Keratinocyte (primary cell): ENCODE data around the gene FBLN5. TPM values are rescaled to one million over a fixed set of nuclear protein-coding genes. Genes with fewer than 3 reads are reported as not detected.

Experiments used
- DNase-seq: peaks from one replicate; pipeline ENCODE4 v3.0.0-alpha.2; 2011; ENCODE audit warnings: low read depth, missing footprints, low spot score
- FAIRE-seq: peaks from 2 replicates; lab custom pipeline; 2011; peaks lifted over from hg19 to GRCh38; lab: Jason Lieb, UNC
- H2AFZ ChIP-seq: 2 replicates; pipeline ENCODE4 v1.6.0; 2012; ENCODE audit warnings: low read length, control low read depth, inconsistent platforms; ENCODE audit not compliant: control insufficient read depth
- H3K27ac ChIP-seq: 2 replicates; pipeline ENCODE4 v1.5.1; 2011; ENCODE audit warnings: low read length; ENCODE audit not compliant: control insufficient read depth, insufficient read depth
- H3K27me3 ChIP-seq: 3 replicates; pipeline ENCODE4 v1.6.0; 2011; ENCODE audit warnings: low read length; ENCODE audit not compliant: control insufficient read depth, insufficient read depth; ENCODE audit errors: extremely low read depth
- H3K36me3 ChIP-seq, 2 experiments: 2 replicates in 1 of 2; 3 replicates in 1 of 2; pipeline ENCODE4 v1.5.1; 2011; ENCODE audit warnings: low read length in 2 of 2, mild to moderate bottlenecking in 1 of 2; ENCODE audit not compliant: control insufficient read depth in 2 of 2, insufficient read depth in 2 of 2; ENCODE audit errors: extremely low read depth in 1 of 2
- H3K4me1 ChIP-seq: 3 replicates; pipeline ENCODE4 v1.5.1; 2011; ENCODE audit warnings: low read length; ENCODE audit not compliant: control insufficient read depth, insufficient read depth; ENCODE audit errors: extremely low read depth
- H3K4me2 ChIP-seq: 3 replicates; pipeline ENCODE4 v1.6.0; 2011; ENCODE audit warnings: low read depth, low read length; ENCODE audit not compliant: control insufficient read depth, insufficient read depth; ENCODE audit errors: extremely low read depth
- H3K4me3 ChIP-seq, 3 experiments: fragments of 200-600 bp in 1 of 3; sonication (generic) in 1 of 3; 2 replicates in 2 of 3; 3 replicates in 1 of 3; pipeline ENCODE4 v1.5.1; 2011 to 2016; ENCODE audit warnings: low read length in 3 of 3, mild to moderate bottlenecking in 3 of 3, control low read depth in 2 of 3, inconsistent platforms in 1 of 3, low read depth in 1 of 3, mixed read lengths in 1 of 3, mixed run types in 1 of 3, moderate library complexity in 1 of 3; ENCODE audit not compliant: control insufficient read depth in 2 of 3, insufficient read depth in 2 of 3; ENCODE audit errors: extremely low read depth in 1 of 3
- H3K79me2 ChIP-seq: 2 replicates; pipeline ENCODE4 v1.6.0; 2012; ENCODE audit warnings: low read length; ENCODE audit not compliant: control insufficient read depth, insufficient read depth
- H3K9ac ChIP-seq: 3 replicates; pipeline ENCODE4 v1.6.0; 2011; ENCODE audit warnings: low read length; ENCODE audit not compliant: control insufficient read depth, insufficient read depth; ENCODE audit errors: extremely low read depth
- H3K9me1 ChIP-seq: 3 replicates; pipeline ENCODE4 v1.6.0; 2011; ENCODE audit warnings: low read length; ENCODE audit not compliant: control insufficient read depth, insufficient read depth; ENCODE audit errors: extremely low read depth
- H3K9me3 ChIP-seq: 2 replicates; pipeline ENCODE4 v1.5.1; 2012; ENCODE audit warnings: low read depth, low read length; ENCODE audit not compliant: control insufficient read depth
- H4K20me1 ChIP-seq: 3 replicates; pipeline ENCODE4 v1.6.0; 2011; ENCODE audit warnings: low read length; ENCODE audit not compliant: control insufficient read depth, insufficient read depth; ENCODE audit errors: extremely low read depth
- EZH2 ChIP-seq: IDR thresholded peaks from one replicate; pipeline ENCODE4 v1.6.1; 2012; ENCODE audit warnings: inconsistent platforms, mild to moderate bottlenecking, low read length, moderate library complexity
- dilution Hi-C: fragments of 300-500 bp; cut with MboI; formaldehyde crosslinking; loops from one replicate; pipeline ENCODE4 v1.7.0; 2020; ENCODE audit warnings: low sequenced_read_pairs; ENCODE audit not compliant: extremely low pct_ligation_motif_present
- polyA plus RNA-seq, 5 experiments: library from polyadenylated mRNA; depleted of rRNA in 3 of 5; stranded (reverse) in 3 of 5; stranded (forward) in 1 of 5; unstranded in 1 of 5; fragments of >200 nt; gene quantifications; 1 replicate in 1 of 5; 2 replicates in 3 of 5; 3 replicates in 1 of 5; pipeline versions ENCODE4 v1.2.1 to v1.2.3, GENCODE V29; 2011 to 2012; ENCODE audit warnings: missing spikeins in 2 of 5, low read depth in 1 of 5, low replicate concordance in 1 of 5
- TF ChIP-seq, protein P1 (sequence below), 3 experiments: IDR thresholded peaks in 1 of 3; conservative IDR thresholded peaks in 1 of 3; optimal IDR thresholded peaks in 1 of 3; 2 replicates in 2 of 3; 3 replicates in 1 of 3; pipeline versions ENCODE3 to v1.5.1; 2011; ENCODE audit warnings: low read length in 3 of 3, mild to moderate bottlenecking in 3 of 3, moderate library complexity in 2 of 3, control low read depth in 1 of 3, inconsistent platforms in 1 of 3; ENCODE audit not compliant: insufficient read depth in 2 of 3; ENCODE audit errors: extremely low read depth in 1 of 3

Gene FBLN5
- polyA plus RNA-seq, 1 donor (not counting 4 experiments of a cell fraction or from before 2014, with no cell fraction given) = 0.10 TPM

DNA sequence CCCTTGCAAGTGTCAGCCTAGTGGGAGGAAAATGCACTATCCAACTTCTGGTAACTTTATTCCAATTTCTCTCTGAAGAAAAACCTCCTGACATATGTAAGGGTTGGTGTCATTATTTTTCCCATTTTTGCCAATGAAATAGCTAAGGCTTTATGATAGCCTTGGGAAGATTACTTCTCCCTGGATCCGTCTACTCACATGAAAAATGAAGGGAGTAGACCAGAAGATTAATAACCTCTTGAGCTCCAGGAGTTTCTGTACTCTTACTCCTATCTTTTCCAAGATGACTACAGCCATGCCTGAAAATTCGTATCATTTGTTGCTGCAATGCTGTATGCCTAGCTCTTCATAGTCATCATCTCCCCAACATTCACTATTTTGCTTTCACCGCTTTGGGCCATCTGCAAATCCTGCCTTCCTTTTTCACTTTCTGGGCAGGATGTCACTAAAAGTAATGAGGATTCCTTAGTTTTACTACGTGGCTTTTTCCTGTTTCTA is 98.9 kb downstream of the FBLN5 start:
- no peaks in the 10 kb centered on the region for H3K27me3 ChIP-seq
- H3K27ac ChIP-seq = no peak overlapping the region
- DNase-seq = no peak
- no peak overlapping the region for H3K9ac ChIP-seq
- H3K36me3 ChIP-seq = no peaks in the 10 kb centered on the region
- H3K4me2 ChIP-seq = no peak overlapping the region
- no peak overlapping the region for H3K4me3 ChIP-seq
- H3K9me3 ChIP-seq = no peaks in the 10 kb centered on the region
- no peak overlapping the region for H2AFZ ChIP-seq
- no peak for FAIRE-seq
- TF ChIP-seq, protein P1, sequence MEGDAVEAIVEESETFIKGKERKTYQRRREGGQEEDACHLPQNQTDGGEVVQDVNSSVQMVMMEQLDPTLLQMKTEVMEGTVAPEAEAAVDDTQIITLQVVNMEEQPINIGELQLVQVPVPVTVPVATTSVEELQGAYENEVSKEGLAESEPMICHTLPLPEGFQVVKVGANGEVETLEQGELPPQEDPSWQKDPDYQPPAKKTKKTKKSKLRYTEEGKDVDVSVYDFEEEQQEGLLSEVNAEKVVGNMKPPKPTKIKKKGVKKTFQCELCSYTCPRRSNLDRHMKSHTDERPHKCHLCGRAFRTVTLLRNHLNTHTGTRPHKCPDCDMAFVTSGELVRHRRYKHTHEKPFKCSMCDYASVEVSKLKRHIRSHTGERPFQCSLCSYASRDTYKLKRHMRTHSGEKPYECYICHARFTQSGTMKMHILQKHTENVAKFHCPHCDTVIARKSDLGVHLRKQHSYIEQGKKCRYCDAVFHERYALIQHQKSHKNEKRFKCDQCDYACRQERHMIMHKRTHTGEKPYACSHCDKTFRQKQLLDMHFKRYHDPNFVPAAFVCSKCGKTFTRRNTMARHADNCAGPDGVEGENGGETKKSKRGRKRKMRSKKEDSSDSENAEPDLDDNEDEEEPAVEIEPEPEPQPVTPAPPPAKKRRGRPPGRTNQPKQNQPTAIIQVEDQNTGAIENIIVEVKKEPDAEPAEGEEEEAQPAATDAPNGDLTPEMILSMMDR (optimal IDR thresholded peaks at IDR 0.05 in 1 of 3, IDR thresholded peaks at IDR 0.05 in 1 of 3, conservative IDR thresholded peaks at IDR 0.05 in 1 of 3; ENCODE audit: extremely low read depth in 1 of 3, insufficient read depth in 2 of 3, low read length in 3 of 3) = no peak
- no peak for TF ChIP-seq EZH2
- H3K4me1 ChIP-seq = no peaks in the 10 kb centered on the region
- no peaks in the 10 kb centered on the region for H4K20me1 ChIP-seq
- dilution Hi-C loops = no loop called here
- H3K9me1 ChIP-seq = no peaks in the 10 kb centered on the region
- no peaks in the 10 kb centered on the region for H3K79me2 ChIP-seq

DNA sequence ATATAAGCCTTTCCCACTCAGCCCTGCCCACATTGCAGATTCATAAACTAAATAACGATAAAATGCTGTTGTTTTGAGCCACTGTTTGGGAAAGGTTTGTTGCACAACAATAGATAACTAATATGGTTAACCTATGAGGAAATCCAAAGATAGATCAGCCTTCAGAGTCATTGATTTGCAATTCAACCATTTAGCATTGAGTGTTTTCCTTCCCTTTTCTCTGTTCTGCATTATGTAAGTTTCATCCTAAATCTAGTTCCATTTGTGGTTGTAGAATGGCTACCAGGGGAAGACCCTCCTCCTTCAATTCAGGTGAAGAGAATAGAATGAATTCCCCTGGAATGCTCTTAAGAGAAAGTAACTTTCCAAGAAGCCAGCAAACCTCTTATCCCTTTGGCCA is 99.8 kb downstream of the FBLN5 start:
- H3K4me2 ChIP-seq = no peak overlapping the region
- dilution Hi-C loops = no loop called here
- no peaks in the 10 kb centered on the region for H3K9me1 ChIP-seq
- H3K4me1 ChIP-seq = no peaks in the 10 kb centered on the region
- H4K20me1 ChIP-seq = no peaks in the 10 kb centered on the region
- no peak overlapping the region for H2AFZ ChIP-seq
- DNase-seq (no peak), FAIRE-seq (no peak)
- no peak for TF ChIP-seq EZH2
- TF ChIP-seq, protein P1 (optimal IDR thresholded peaks at IDR 0.05 in 1 of 3, IDR thresholded peaks at IDR 0.05 in 1 of 3, conservative IDR thresholded peaks at IDR 0.05 in 1 of 3; ENCODE audit: extremely low read depth in 1 of 3, insufficient read depth in 2 of 3, low read length in 3 of 3) = no peak
- no peak overlapping the region for H3K9ac ChIP-seq
- no peaks in the 10 kb centered on the region for H3K79me2 ChIP-seq
- H3K9me3 ChIP-seq = no peaks in the 10 kb centered on the region
- no peak overlapping the region for H3K4me3 ChIP-seq
- H3K27ac ChIP-seq = no peak overlapping the region
- no peaks in the 10 kb centered on the region for H3K36me3 ChIP-seq
- H3K27me3 ChIP-seq = no peaks in the 10 kb centered on the region
